NCI-H82 treated with DMSO at 0.1 percent for 48 hours (cell line): ENCODE measurements around the gene NYNRIN.
"Not testable (repeated sequence)": the region's sequence is repeated elsewhere in the genome, so short reads cannot be mapped to it uniquely, and the experiment has no call there.

Experiments
- DNase-seq: peaks from one replicate; lab custom pipeline; 2025; ENCODE audit not compliant: unreplicated experiment; lab: John Stamatoyannopoulos, UW

Gene NYNRIN

GRCh38 chr14:24398653-24399446, at the start of gene NYNRIN:
TSS of gene NYNRIN (plus strand) at chr14:24399003. CDS start at chr14:24399247, 244 bp downstream.
- DNase-seq: peak; percentile 43

DNA sequence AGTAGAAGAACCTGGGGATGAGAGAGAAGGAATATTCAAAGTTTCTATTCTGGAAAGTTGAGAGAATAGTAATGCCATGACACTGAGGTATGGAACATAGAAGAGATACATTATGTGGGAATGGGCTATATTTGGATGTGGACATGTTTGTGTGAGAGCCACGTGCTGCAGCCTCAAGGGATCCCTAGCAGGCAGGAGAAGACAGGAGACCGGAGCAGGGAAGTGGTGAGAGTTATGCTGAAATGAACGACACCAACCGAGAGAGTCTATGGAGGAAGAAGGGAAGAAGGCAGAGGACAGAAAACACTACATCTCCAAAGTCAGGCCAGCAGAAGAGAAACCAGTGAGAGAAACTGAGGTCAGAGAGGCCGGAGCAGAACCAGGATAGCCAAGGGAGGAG, 49.1 kb upstream of the NYNRIN start:
- no peak for DNase-seq

- DNase-seq: no peak
Observed at GRCh38 chr14:24351517-24351916, 47.3 kb upstream of the NYNRIN start.

DNA sequence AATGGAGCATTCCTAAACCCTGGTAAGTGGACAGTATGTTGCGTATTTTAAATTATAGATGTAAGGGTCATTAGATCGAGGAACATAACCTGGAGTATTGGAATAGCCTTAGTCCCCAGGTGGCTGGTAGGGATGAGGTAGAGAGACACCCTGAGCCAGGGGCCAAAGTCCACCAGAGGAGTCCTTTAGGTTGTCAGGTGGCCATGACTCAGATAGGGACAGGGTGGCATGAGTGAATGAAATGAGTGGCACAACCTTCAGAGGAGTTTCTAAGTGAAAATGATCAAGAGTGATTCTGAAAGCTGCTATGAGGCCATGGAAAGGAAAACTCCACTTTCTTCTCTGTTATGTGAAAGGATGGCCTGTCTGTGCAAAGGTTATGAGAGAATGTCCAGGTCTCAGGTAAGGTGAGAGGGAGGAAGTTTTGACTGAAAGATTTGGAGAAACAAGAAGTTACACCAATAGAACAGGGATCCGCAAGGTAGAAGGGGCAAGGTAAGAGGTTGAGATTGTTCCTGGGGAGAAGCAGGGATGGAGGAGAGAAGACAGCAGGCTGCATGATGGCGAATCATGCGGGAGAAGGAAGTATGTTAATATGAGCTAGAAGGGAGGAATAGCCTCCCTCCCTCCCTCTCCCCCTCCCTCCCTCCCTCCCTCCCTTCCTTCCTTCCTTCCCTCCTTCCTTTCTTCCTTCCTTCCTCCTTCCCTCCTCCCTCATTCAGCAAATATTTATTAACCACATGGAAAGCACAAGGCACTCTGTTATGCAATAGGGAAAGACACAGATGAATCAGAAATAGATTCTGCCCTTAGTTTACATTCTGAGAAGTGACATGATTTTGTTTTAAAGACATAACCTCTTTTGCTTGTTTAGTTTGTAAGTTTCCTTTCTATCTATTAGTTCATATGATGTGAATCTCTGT, 45.0 kb upstream of the NYNRIN start:
- no peak for DNase-seq

- not testable (repeated sequence) for DNase-seq
Observed at GRCh38 chr14:24354482-24354825, 44.3 kb upstream of the NYNRIN start.

DNA sequence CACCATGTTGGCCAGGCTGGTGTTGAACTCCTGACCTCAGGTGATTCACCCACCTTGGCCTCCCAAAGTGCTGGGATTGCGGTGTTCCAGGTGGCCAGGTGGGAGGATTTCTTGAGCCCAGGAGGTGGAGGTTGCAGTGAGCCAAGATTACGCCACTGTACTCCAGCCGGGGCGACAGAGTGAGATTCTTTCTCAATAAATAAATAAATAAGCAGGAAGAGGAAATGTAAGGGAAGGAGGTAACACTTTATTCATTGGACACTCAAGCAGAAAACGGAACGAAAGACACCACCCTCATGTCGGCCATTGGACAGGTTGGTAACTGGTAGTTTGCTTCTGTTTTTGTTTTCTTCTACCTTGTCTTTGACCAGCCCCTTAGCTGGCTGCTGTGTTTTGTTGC, 43.8 kb upstream of the NYNRIN start:
- no peak for DNase-seq

DNA sequence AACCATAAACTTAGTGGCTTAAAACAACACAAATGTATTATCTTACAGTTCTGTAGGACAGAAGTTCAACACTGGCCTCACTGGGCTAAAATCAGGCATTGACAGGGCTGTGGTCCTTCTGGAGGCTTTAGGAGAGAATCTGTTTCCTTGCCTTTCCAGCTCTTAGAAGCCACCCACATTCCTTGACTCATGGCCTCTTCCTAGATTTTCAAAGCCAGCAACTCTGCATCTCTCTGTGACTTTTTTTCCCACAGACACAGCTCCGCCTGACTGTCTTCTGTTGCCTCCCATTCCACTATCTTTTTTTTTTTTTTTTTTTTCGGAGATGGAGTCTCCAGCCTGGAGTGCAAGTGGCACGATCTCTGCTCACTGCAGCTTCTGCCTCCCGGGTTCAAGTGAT, 42.6 kb upstream of the NYNRIN start:
- DNase-seq: no peak

DNA sequence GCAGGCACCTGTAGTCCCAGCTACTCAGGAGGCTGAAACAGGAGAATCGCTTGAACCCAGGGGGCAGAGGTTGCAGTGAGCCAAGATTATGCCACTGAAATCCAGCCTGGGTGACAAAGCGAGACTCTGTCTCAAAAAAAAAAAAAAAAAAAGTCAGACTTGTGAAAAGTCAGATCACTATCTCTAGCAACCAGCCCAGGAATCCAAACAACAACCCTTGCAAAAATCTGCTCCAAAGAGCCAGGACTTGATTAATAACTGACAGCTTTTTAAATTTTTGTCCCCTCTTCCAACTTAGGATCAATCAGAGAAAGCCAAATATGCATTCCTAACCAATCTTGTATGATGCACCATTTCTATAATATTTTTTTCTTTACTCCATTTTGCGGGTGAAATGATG, 38.5 kb upstream of the NYNRIN start:
- no peak for DNase-seq

- no peak for DNase-seq
Observed at GRCh38 chr14:24361326-24361725, 37.5 kb upstream of the NYNRIN start.

GRCh38 chr14:24362241-24362960, 36.4 kb upstream of the NYNRIN start:
- no peak for DNase-seq

GRCh38 chr14:24363401-24363800, 35.4 kb upstream of the NYNRIN start:
- DNase-seq: no peak

GRCh38 chr14:24364841-24365240, 34.0 kb upstream of the NYNRIN start:
- no peak for DNase-seq

DNA sequence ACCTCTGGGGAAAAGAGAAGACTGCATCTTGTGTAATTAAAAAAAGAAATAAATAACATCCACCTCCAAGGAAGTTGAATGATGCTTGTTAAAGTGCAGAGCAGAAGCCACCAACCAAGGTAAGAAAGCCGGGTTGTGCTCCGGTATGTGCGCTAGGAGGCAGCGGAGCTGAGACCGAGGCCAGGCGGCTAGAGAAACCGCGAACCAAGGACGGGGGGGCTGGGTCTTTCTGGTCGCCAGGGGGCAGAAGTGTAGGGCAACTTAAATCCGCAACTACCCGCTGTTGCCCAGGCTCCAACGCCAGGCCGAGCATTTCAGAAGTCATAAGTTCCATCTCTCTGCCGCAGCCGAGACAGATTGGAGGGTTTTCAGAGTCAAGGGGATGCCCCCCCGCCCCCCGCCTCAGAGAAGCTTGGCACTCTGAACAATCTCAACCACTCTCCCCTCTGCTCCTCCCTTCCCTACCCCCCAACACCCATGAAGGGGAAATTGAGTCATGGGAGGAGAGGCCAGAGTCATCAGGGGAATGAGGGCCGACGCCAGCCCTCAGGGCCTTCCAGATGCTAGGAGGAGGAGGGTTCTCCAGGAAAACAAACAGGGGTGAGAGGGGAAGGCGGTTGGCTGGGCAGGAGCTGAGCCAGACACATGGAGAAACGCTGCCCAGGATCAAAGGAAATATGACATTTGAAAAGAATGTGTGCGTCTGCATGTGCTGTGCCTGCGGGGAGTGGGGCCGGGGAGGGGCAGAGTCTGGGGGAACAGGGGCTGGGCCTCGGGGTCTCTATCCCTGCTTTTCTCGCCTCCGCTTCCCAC, 33.0 kb upstream of the NYNRIN start:
- peak; percentile 53 for DNase-seq

DNA sequence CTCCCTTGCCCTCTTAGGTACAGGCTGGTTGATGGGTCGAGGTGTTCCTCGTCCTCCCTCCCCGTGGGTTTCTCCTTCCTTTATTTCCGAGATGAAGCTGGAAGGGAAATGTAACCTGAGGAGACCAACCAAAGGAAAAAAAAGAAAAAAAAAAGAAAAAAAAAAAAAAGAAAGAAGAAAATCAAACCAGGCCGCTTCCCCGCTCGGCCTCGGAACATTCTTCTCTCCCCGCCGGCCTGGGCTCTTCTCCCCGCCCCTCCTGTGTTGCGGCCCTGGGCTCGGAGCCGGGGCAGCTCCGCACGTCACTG, 32.4 kb upstream of the NYNRIN start:
- DNase-seq: no peak

- DNase-seq: peak; percentile 88
Observed at GRCh38 chr14:24366721-24367513, 31.9 kb upstream of the NYNRIN start.

- peak; percentile 85 for DNase-seq
Observed at GRCh38 chr14:24367514-24368211, 31.1 kb upstream of the NYNRIN start, which contains the start of gene NFATC4. TSS of gene NFATC4 (plus strand) at chr14:24368184. CDS start at chr14:24368341, 157 bp downstream.

GRCh38 chr14:24368212-24368561, 30.6 kb upstream of the NYNRIN start:
- DNase-seq: no peak

GRCh38 chr14:24368562-24369252, 30.1 kb upstream of the NYNRIN start:
- peak; percentile 49 for DNase-seq

- DNase-seq: no peak
Observed at GRCh38 chr14:24369463-24369862, 29.3 kb upstream of the NYNRIN start.
